Esophagus muscularis mucosa (tissue), 4 donors: ENCODE measurements around the gene STRADB. TPM values are rescaled to one million over a fixed set of nuclear protein-coding genes. Genes with fewer than 3 reads are reported as not detected.

Experiments used
- DNase-seq: peaks from one replicate; pipeline ENCODE4 v3.0.0-alpha.2; 2017; ENCODE audit errors: extremely low spot score
- H3K27ac ChIP-seq, 4 donors: fragments of 200-600 bp; sonication (generic); replicated peaks in 1 of 4; 1 replicate in 3 of 4; 2 replicates in 1 of 4; pipeline ENCODE4 v1.5.1; 2016 to 2019; ENCODE audit warnings: mild to moderate bottlenecking in 1 of 4
- H3K27me3 ChIP-seq, 4 donors: fragments of 200-600 bp; sonication (generic); one replicate each; pipeline versions ENCODE4 v1.5.1 to v1.6.0; 2016 to 2019
- H3K36me3 ChIP-seq, 4 donors: fragments of 200-600 bp; sonication (generic); one replicate each; pipeline ENCODE4 v1.5.1; 2016 to 2019
- H3K4me1 ChIP-seq, 4 donors: fragments of 200-600 bp; sonication (generic); one replicate each; pipeline ENCODE4 v1.5.1; 2016 to 2019
- H3K4me3 ChIP-seq, 4 donors: fragments of 200-600 bp; sonication (generic); 1 replicate in 2 of 4; 2 replicates in 2 of 4; pipeline ENCODE4 v1.5.1; 2016 to 2019; ENCODE audit warnings: mild to moderate bottlenecking in 4 of 4, moderate library complexity in 1 of 4
- H3K9me3 ChIP-seq, 4 donors: fragments of 200-600 bp; sonication (generic); 1 replicate in 3 of 4; 2 replicates in 1 of 4; pipeline ENCODE4 v1.5.1; 2016 to 2019
- CTCF ChIP-seq, 3 experiments: fragments of 200-600 bp in 2 of 3; fragments of 450-650 bp in 1 of 3; sonication (generic) in 2 of 3; IDR thresholded peaks; one replicate each; pipeline ENCODE4 v1.5.1; 2017 to 2019; ENCODE audit warnings: antibody characterized with exemption in 3 of 3, mild to moderate bottlenecking in 2 of 3, moderate library complexity in 1 of 3
- EP300 ChIP-seq: sonication (generic); formaldehyde crosslinking; IDR thresholded peaks from one replicate; pipeline ENCODE4 v1.6.1; 2017; ENCODE audit warnings: antibody characterized with exemption
- POLR2A ChIP-seq: fragments of 450-650 bp; IDR thresholded peaks from one replicate; pipeline ENCODE4 v1.6.1; 2017; ENCODE audit warnings: antibody characterized with exemption, moderate library complexity, mild to moderate bottlenecking, low read depth
- POLR2AphosphoS5 ChIP-seq, 2 donors: sonication (generic); formaldehyde crosslinking; IDR thresholded peaks; one replicate each; pipeline ENCODE4 v1.6.1; 2017; ENCODE audit warnings: antibody characterized with exemption in 2 of 2
- WGBS: methylation state at CpG from one replicate; pipeline ENCODE4 v1.1.5; 2018; 5-methylcytosine and 5-hydroxymethylcytosine counted together
- intact Hi-C: fragments of 100-400 bp; cut with DNase I; formaldehyde crosslinking; loops from one replicate; pipeline ENCODE4 v1.15.1; 2023
- total RNA-seq, 4 donors: library from RNA; depleted of rRNA; stranded (reverse); fragments of >200 nt; gene quantifications; one replicate each; pipeline versions ENCODE4 v1.1.0 to v1.2.1, GENCODE V29; 2016

Gene STRADB
- total RNA-seq, 4 donors from 2014 or later, result 13.6 to 15.6 (median 14.1) TPM

GRCh38 chr2:201507725-201508124, 56.2 kb downstream of the STRADB start:
- H3K27me3 ChIP-seq, result no peaks in the 10 kb centered on the region
- H3K4me1 ChIP-seq, result no peaks in the 10 kb centered on the region
- H3K27ac ChIP-seq, result no peak overlapping the region
- H3K4me3 ChIP-seq, result no peak overlapping the region
- 81% methylated on average over 4 of the region's 4 CpGs for WGBS
- intact Hi-C loops, result no loop called here
- H3K9me3 ChIP-seq, result peaks cover 0 to 15% (median 11%) of the 10 kb centered on the region in 4 donors
- no peaks in the 10 kb centered on the region for H3K36me3 ChIP-seq
- TF ChIP-seq CTCF (IDR thresholded peaks at IDR 0.05), result no peak
- TF ChIP-seq POLR2A, result no peak
- no peak for TF ChIP-seq EP300
- no peak for TF ChIP-seq POLR2AphosphoS5 (IDR thresholded peaks at IDR 0.05)
- DNase-seq, result no peak

DNA sequence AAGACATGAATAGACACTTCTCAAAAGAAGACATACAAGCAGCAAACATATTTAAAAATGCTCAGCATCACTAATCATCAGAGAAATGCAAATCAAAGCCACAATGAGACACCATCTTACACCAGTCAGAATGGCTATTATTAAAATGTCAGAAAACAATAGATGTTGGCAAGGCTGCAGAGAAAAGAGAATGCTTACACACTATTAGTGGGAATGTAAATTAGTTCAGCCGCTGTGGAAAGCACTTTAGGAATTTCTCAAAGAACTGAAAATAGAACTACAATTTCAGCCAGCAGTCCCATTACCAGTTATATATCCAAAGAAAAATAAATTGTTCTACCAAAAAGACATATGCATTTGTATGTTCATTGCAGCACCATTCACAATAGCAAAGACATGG, 61.7 kb downstream of the STRADB start:
- H3K27ac ChIP-seq, result no peak overlapping the region
- H3K36me3 ChIP-seq, result no peaks in the 10 kb centered on the region
- intact Hi-C loops, result no loop called here
- TF ChIP-seq POLR2AphosphoS5 (IDR thresholded peaks at IDR 0.05) (no peak), EP300 (no peak), POLR2A (no peak), CTCF (IDR thresholded peaks at IDR 0.05) (no peak)
- no peak for DNase-seq
- H3K27me3 ChIP-seq, result no peaks in the 10 kb centered on the region
- H3K4me1 ChIP-seq, result no peaks in the 10 kb centered on the region
- no peaks in the 10 kb centered on the region for H3K9me3 ChIP-seq
- H3K4me3 ChIP-seq, result no peak overlapping the region
- WGBS, result 59% methylated on average over 1 of the region's 1 CpG

DNA sequence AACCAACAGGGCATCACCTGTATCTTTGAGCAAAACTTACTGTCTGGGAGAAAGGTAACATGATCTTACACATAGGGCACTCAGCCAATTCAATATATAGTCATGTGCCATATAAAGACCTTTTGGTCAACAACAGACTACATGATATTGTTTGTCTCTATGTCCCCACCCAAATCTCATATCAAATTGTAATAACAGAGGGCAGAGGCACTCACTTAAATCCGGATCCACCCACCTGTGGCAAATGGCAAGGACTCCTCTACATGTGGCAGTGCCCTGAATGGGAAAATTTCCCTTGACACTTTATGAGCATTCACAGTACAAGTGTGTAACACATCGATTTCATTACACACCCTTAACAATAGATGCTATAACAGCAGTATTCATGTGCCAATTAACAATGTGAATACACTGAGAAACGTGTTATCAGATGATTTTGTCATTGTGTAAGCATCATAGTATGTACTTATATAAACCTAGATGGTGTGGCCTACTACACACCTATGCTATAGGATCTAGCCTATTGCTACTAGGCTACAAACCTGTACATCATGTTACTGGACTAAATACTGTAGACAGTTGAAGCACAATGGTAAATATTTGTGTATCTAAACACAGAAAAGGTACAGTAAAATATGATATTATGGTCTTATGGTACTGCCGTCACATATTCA, 64.2 kb downstream of the STRADB start:
- DNase-seq, result no peak
- TF ChIP-seq CTCF (IDR thresholded peaks at IDR 0.05) (no peak), POLR2AphosphoS5 (IDR thresholded peaks at IDR 0.05) (no peak), EP300 (no peak)
- H3K36me3 ChIP-seq, result no peaks in the 10 kb centered on the region
- no peaks in the 10 kb centered on the region for H3K4me1 ChIP-seq
- peaks cover 0 to 8% (median 0%) of the 10 kb centered on the region in 4 donors for H3K9me3 ChIP-seq
- H3K4me3 ChIP-seq, result no peak overlapping the region
- intact Hi-C loops, result no loop called here
- H3K27me3 ChIP-seq, result no peaks in the 10 kb centered on the region
- WGBS, result 90% methylated on average over 4 of the region's 4 CpGs
- no peak overlapping the region for H3K27ac ChIP-seq

DNA sequence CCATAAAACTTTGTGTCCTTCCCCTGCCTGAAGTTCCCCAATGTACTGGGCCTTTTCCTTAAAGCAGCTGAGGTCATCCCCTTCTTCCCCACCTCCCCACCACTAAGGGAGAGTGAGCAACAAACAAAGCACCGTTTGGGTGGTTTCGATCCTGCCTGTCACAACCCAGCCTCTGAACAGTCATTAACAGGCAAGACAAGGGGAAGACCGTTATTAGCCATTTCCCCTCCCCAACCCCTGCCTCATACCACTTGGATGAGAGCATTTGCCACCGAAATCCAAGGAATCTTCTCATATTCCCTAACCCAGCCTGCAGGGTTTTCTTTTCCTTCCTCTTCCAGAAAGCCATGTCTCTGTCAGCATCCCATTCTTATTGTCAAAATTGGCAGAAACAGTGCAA, 65.6 kb downstream of the STRADB start:
- no peak overlapping the region for H3K27ac ChIP-seq
- H3K4me1 ChIP-seq, result no peaks in the 10 kb centered on the region
- intact Hi-C loops, result no loop called here
- H3K36me3 ChIP-seq, result no peaks in the 10 kb centered on the region
- no peak overlapping the region for H3K4me3 ChIP-seq
- H3K27me3 ChIP-seq, result no peaks in the 10 kb centered on the region
- WGBS, result 72% methylated on average over 4 of the region's 4 CpGs
- TF ChIP-seq CTCF (IDR thresholded peaks at IDR 0.05), result no peak
- no peak for TF ChIP-seq EP300
- TF ChIP-seq POLR2AphosphoS5 (IDR thresholded peaks at IDR 0.05), result no peak
- no peak for TF ChIP-seq POLR2A
- peaks cover 0 to 8% (median 0%) of the 10 kb centered on the region in 4 donors for H3K9me3 ChIP-seq
- no peak for DNase-seq

GRCh38 chr2:201520201-201520600, 68.7 kb downstream of the STRADB start:
- Histone ChIP-seq H3K27ac (no peak overlapping the region), H3K36me3 (no peaks in the 10 kb centered on the region), H3K4me3 (no peak overlapping the region), H3K9me3 (peaks cover 0 to 19% (median 15%) of the 10 kb centered on the region in 4 donors), H3K4me1 (no peaks in the 10 kb centered on the region), H3K27me3 (no peaks in the 10 kb centered on the region)
- 94% methylated on average over 2 of the region's 2 CpGs for WGBS
- DNase-seq, result no peak
- TF ChIP-seq POLR2A (no peak), CTCF (IDR thresholded peaks at IDR 0.05) (no peak), POLR2AphosphoS5 (IDR thresholded peaks at IDR 0.05) (no peak), EP300 (no peak)
- intact Hi-C loops, result no loop called here
